ENCODE measurements around the gene IL9.

DNA sequence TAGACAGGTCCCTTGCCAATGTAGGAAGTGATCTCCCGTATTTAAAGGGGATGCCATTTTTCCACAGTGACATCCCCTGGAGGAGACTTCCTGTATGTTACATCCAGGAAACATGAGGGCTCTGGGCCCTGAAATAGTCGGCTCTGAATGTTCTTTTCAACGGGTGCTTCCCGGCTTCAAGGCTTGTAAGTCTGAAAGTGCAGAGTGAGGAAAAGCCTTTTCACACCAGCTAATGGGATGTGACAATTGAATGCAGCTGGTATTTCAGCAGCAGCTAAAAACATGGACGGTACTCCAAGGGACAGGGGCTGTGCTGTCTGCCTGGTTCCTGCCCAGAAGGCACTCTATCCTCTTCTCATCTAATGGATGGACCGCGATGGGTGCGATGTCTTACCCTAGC lies 1.4 kb downstream of the IL9 start:
- TF ChIP-seq, protein P1, sequence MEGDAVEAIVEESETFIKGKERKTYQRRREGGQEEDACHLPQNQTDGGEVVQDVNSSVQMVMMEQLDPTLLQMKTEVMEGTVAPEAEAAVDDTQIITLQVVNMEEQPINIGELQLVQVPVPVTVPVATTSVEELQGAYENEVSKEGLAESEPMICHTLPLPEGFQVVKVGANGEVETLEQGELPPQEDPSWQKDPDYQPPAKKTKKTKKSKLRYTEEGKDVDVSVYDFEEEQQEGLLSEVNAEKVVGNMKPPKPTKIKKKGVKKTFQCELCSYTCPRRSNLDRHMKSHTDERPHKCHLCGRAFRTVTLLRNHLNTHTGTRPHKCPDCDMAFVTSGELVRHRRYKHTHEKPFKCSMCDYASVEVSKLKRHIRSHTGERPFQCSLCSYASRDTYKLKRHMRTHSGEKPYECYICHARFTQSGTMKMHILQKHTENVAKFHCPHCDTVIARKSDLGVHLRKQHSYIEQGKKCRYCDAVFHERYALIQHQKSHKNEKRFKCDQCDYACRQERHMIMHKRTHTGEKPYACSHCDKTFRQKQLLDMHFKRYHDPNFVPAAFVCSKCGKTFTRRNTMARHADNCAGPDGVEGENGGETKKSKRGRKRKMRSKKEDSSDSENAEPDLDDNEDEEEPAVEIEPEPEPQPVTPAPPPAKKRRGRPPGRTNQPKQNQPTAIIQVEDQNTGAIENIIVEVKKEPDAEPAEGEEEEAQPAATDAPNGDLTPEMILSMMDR (IDR thresholded peaks at IDR 0.05) = no peak
- no peak for TF ChIP-seq ZFX (IDR thresholded peaks at IDR 0.05; ENCODE audit: borderline replicate concordance)
